CD4-positive, alpha-beta T cell treated with Interferon alpha-2 for 1 hour (primary cell): ENCODE results near the gene REC114.

Source experiments
- DNase-seq, 2 donors: peaks; one replicate each; pipeline ENCODE4 v3.0.0-alpha.2; 2020 to 2022

Gene REC114

DNA sequence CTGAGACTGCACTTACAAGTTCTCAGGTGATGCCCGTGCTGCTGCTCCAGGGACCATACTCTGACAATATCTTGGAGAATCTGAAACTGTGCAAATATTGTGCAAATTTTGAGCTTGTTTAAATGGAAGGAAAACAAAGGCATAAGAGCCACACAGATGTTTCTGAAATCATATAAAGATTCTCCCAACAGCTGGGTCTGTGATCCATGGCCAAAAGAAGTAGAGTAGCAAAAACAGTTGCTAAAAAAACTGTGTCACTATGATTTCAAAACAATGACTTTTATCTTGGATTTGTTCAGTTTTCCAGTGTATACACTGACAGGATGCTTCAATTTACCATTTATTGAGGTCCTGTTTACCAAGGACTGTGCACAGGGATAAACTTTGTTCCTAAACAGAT, 164.9 kb downstream of the REC114 start:
- DNase-seq: no peak

DNA sequence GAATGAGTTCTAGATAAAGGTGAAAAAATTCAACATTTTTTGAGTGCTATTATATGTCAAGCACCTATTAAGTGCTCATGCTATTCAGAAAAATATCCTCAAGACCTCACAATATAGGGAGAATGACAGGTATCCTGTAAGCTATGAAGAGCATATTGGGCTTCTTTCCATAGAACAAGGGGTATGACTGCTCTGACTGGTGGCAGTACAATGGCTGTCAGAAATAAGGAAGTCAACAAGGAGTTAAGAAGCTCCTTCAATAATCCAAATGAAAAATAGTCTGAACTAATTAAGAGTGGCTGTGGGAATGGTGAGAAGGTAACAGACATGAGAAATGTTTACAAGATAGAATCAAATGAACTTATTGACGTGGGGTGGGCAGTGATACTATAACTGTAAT, 165.5 kb downstream of the REC114 start:
- no peak for DNase-seq

DNA sequence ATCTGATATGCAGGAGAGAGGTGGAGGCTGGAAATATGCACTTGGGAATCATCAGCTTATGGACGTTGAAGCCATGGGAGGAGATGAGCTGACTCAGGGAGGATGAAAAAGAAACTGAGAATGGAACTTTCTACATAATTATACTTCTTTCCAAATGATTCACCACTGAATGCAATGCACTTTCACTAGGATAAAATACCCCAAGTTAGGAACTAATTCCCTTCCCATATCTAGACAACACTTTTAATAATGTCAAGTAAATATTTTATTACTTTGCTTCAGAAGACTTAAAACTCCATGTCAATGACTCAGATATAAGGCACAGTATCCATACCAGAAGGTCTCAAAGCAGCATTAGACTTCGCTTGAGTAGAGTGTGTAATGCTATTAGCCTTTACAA, 166.0 kb downstream of the REC114 start:
- no peak for DNase-seq
